ENCODE results near the gene STN1.

STN1 gene

DNA sequence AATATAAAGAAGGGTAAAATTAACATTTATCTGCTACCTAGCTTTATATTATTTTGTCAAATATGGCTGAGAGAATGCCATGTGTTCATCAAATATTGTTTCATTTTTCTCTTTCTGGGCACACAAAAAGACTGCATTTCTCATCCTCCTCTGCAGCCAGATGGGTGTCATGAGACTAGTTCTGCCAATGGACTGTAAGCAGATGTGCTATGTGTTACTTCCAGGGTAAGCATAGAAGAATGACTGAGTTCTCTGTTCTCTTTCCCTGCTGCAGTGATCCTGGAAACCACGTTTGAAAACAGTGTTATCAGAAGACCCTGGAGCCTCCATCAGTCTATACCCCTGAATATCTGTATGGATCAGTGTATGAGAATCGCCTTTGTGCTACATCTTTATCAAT lies 24.9 kb upstream of the STN1 start:
- no peak overlapping the region for H3K27ac ChIP-seq (ENCODE audit: low read depth, low read length)
- H3K4me1 ChIP-seq (ENCODE audit: insufficient read depth, low read length): no peaks in the 10 kb centered on the region
- H3K27me3 ChIP-seq (ENCODE audit: insufficient read depth, low read length): no peaks in the 10 kb centered on the region
- no peaks in the 10 kb centered on the region for H3K36me3 ChIP-seq (ENCODE audit: insufficient read depth, low read length)
- H3K4me3 ChIP-seq (ENCODE audit: low read length): no peak overlapping the region
- WGBS: 68% methylated on average over 2 of the region's 2 CpGs
- H3K9ac ChIP-seq (ENCODE audit: low read depth, low read length): no peak overlapping the region
- no peaks in the 10 kb centered on the region for H3K9me3 ChIP-seq (ENCODE audit: insufficient read depth, low read depth, low read length)

DNA sequence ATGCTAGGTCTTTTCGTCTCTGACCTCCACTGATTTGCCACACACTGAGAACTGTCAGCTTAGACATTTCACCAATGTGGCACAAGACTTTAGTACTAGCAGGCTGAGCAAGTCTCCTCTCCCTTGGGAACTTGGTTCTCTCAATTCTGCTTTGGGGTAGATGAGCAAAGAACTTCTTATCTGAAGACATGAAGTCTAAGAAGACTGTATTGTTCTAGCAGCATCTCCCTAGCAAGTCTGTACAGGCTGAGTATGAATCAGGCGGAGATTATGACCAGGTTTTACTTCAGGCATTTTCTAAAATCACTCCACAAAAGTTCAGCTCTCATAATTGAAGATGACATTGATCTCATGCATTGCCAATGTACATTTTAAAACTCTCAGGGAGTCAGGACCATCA lies 23.8 kb upstream of the STN1 start:
- Histone ChIP-seq H3K4me3 (ENCODE audit: low read length) (no peak overlapping the region), H3K27me3 (ENCODE audit: insufficient read depth, low read length) (no peaks in the 10 kb centered on the region), H3K36me3 (ENCODE audit: insufficient read depth, low read length) (no peaks in the 10 kb centered on the region), H3K9me3 (ENCODE audit: insufficient read depth, low read depth, low read length) (no peaks in the 10 kb centered on the region), H3K9ac (ENCODE audit: low read depth, low read length) (no peak overlapping the region), H3K4me1 (ENCODE audit: insufficient read depth, low read length) (no peaks in the 10 kb centered on the region), H3K27ac (ENCODE audit: low read depth, low read length) (no peak overlapping the region)
- 89% methylated on average over 2 of the region's 2 CpGs for WGBS

GRCh38 chr10:103939522-103939921 lies 21.5 kb upstream of the STN1 start:
- Histone ChIP-seq H3K9me3 (ENCODE audit: insufficient read depth, low read depth, low read length) (no peaks in the 10 kb centered on the region), H3K27me3 (ENCODE audit: insufficient read depth, low read length) (no peaks in the 10 kb centered on the region), H3K4me1 (ENCODE audit: insufficient read depth, low read length) (no peaks in the 10 kb centered on the region), H3K4me3 (ENCODE audit: low read length) (no peak overlapping the region), H3K9ac (ENCODE audit: low read depth, low read length) (no peak overlapping the region), H3K27ac (ENCODE audit: low read depth, low read length) (no peak overlapping the region), H3K36me3 (ENCODE audit: insufficient read depth, low read length) (no peaks in the 10 kb centered on the region)

DNA sequence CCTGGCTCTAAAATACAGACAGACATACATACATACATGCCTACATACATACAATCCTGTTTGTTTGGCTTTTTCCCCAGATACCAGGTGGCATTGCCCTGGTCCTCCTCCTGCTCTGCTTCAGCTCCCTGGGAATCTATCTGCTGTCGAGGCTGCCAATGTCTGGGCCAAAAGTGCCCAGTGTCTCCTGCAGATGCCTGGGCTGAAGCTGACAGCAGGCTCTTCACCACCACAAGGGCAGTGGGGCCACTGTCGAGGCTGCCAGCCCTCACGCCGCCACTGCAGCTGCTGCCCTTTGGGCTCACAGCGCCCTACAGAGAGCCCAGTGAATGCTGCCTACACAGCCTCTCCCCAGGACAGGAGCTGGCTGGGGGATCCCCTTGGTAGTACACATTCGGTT lies 18.0 kb upstream of the STN1 start:
- H3K4me1 ChIP-seq (ENCODE audit: insufficient read depth, low read length): no peaks in the 10 kb centered on the region
- H3K9me3 ChIP-seq (ENCODE audit: insufficient read depth, low read depth, low read length): no peaks in the 10 kb centered on the region
- no peak overlapping the region for H3K9ac ChIP-seq (ENCODE audit: low read depth, low read length)
- no peaks in the 10 kb centered on the region for H3K27me3 ChIP-seq (ENCODE audit: insufficient read depth, low read length)
- no peak overlapping the region for H3K27ac ChIP-seq (ENCODE audit: low read depth, low read length)
- H3K36me3 ChIP-seq (ENCODE audit: insufficient read depth, low read length): no peaks in the 10 kb centered on the region
- 89% methylated on average over 6 of the region's 6 CpGs for WGBS
- H3K4me3 ChIP-seq (ENCODE audit: low read length): no peak overlapping the region

GRCh38 chr10:103934308-103934707 lies 16.3 kb upstream of the STN1 start:
- WGBS: 84% methylated on average over 5 of the region's 6 CpGs
- Histone ChIP-seq H3K4me1 (ENCODE audit: insufficient read depth, low read length) (peaks cover 6% of the 10 kb centered on the region), H3K9ac (ENCODE audit: low read depth, low read length) (no peak overlapping the region), H3K9me3 (ENCODE audit: insufficient read depth, low read depth, low read length) (no peaks in the 10 kb centered on the region), H3K4me3 (ENCODE audit: low read length) (no peak overlapping the region), H3K27me3 (ENCODE audit: insufficient read depth, low read length) (no peaks in the 10 kb centered on the region), H3K27ac (ENCODE audit: low read depth, low read length) (no peak overlapping the region), H3K36me3 (ENCODE audit: insufficient read depth, low read length) (no peaks in the 10 kb centered on the region)

DNA sequence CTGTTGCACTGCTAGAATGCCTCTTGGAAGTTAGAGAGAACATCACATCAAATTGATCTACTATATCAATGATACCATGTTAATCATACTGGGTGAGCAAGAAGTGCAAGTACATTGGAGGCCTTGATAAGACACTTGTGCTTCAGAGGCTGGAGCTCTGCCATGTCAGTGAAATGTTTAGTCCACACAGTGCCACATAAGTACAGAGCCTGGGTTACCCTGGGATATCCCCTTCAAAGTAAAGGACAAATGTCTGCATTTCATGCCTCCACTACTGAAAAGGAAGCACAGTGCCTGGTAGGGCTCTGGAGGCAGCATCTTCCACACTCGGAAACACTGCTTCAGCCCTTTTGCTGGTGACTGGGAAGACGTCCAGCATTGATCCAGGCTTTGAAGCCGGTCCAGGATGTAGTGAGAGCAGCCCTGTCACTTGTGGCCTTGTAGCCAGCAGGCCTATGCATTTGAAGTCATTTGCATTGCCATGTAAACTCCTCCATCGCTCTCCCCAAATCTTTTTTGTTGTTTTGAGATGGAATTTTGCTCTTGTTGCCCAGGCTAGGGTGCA lies 15.7 kb upstream of the STN1 start:
- no peak overlapping the region for H3K4me3 ChIP-seq (ENCODE audit: low read length)
- no peak overlapping the region for H3K27ac ChIP-seq (ENCODE audit: low read depth, low read length)
- H3K9me3 ChIP-seq (ENCODE audit: insufficient read depth, low read depth, low read length): no peaks in the 10 kb centered on the region
- H3K9ac ChIP-seq (ENCODE audit: low read depth, low read length): no peak overlapping the region
- peaks cover 12% of the 10 kb centered on the region for H3K4me1 ChIP-seq (ENCODE audit: insufficient read depth, low read length)
- WGBS: 84% methylated on average over 4 of the region's 4 CpGs
- H3K36me3 ChIP-seq (ENCODE audit: insufficient read depth, low read length): no peaks in the 10 kb centered on the region
- H3K27me3 ChIP-seq (ENCODE audit: insufficient read depth, low read length): no peaks in the 10 kb centered on the region

DNA sequence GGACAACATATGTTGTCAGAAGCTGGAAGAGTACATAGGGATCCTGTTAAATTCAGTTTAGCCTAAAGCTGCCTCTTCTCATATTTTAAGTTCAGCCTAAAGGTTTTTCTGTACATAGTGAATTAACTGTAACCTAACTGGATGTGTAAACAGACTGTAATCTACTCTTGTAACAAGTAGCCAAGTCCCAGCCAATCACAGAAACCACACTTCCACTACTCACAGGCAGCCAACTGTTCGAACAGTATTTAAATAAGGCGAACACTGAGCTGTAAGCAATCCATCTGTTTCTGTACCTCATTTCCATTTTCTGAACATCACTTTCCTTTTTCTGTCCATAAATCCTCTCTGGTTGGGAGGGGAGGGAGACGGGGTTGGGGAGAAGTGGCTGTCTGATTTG lies 15.0 kb upstream of the STN1 start:
- no peaks in the 10 kb centered on the region for H3K36me3 ChIP-seq (ENCODE audit: insufficient read depth, low read length)
- no peak overlapping the region for H3K27ac ChIP-seq (ENCODE audit: low read depth, low read length)
- 85% methylated on average over 2 of the region's 3 CpGs for WGBS
- peaks cover 12% of the 10 kb centered on the region for H3K4me1 ChIP-seq (ENCODE audit: insufficient read depth, low read length)
- H3K4me3 ChIP-seq (ENCODE audit: low read length): no peak overlapping the region
- no peaks in the 10 kb centered on the region for H3K9me3 ChIP-seq (ENCODE audit: insufficient read depth, low read depth, low read length)
- H3K27me3 ChIP-seq (ENCODE audit: insufficient read depth, low read length): no peaks in the 10 kb centered on the region
- no peak overlapping the region for H3K9ac ChIP-seq (ENCODE audit: low read depth, low read length)

- H3K36me3 ChIP-seq (ENCODE audit: insufficient read depth, low read length): no peaks in the 10 kb centered on the region
- H3K9ac ChIP-seq (ENCODE audit: low read depth, low read length): no peak overlapping the region
- WGBS: 94% methylated on average over 7 of the region's 7 CpGs
- H3K4me1 ChIP-seq (ENCODE audit: insufficient read depth, low read length): peaks cover 12% of the 10 kb centered on the region
- H3K27ac ChIP-seq (ENCODE audit: low read depth, low read length): no peak overlapping the region
- no peak overlapping the region for H3K4me3 ChIP-seq (ENCODE audit: low read length)
- no peaks in the 10 kb centered on the region for H3K9me3 ChIP-seq (ENCODE audit: insufficient read depth, low read depth, low read length)
- H3K27me3 ChIP-seq (ENCODE audit: insufficient read depth, low read length): no peaks in the 10 kb centered on the region
Measured at GRCh38 chr10:103932271-103932670, 14.3 kb upstream of the STN1 start.

GRCh38 chr10:103931603-103932002 lies 13.6 kb upstream of the STN1 start:
- Histone ChIP-seq H3K27ac (ENCODE audit: low read depth, low read length) (no peak overlapping the region), H3K4me3 (ENCODE audit: low read length) (no peak overlapping the region), H3K9ac (ENCODE audit: low read depth, low read length) (no peak overlapping the region), H3K4me1 (ENCODE audit: insufficient read depth, low read length) (peaks cover 12% of the 10 kb centered on the region), H3K36me3 (ENCODE audit: insufficient read depth, low read length) (no peaks in the 10 kb centered on the region), H3K9me3 (ENCODE audit: insufficient read depth, low read depth, low read length) (no peaks in the 10 kb centered on the region), H3K27me3 (ENCODE audit: insufficient read depth, low read length) (no peaks in the 10 kb centered on the region)
- 93% methylated on average over 2 of the region's 2 CpGs for WGBS

GRCh38 chr10:103930881-103931280 lies 12.9 kb upstream of the STN1 start:
- peaks cover 12% of the 10 kb centered on the region for H3K4me1 ChIP-seq (ENCODE audit: insufficient read depth, low read length)
- no peaks in the 10 kb centered on the region for H3K27me3 ChIP-seq (ENCODE audit: insufficient read depth, low read length)
- no peaks in the 10 kb centered on the region for H3K36me3 ChIP-seq (ENCODE audit: insufficient read depth, low read length)
- no peak overlapping the region for H3K27ac ChIP-seq (ENCODE audit: low read depth, low read length)
- H3K9me3 ChIP-seq (ENCODE audit: insufficient read depth, low read depth, low read length): no peaks in the 10 kb centered on the region
- no peak overlapping the region for H3K4me3 ChIP-seq (ENCODE audit: low read length)
- H3K9ac ChIP-seq (ENCODE audit: low read depth, low read length): no peak overlapping the region
- 94% methylated on average over 5 of the region's 6 CpGs for WGBS

DNA sequence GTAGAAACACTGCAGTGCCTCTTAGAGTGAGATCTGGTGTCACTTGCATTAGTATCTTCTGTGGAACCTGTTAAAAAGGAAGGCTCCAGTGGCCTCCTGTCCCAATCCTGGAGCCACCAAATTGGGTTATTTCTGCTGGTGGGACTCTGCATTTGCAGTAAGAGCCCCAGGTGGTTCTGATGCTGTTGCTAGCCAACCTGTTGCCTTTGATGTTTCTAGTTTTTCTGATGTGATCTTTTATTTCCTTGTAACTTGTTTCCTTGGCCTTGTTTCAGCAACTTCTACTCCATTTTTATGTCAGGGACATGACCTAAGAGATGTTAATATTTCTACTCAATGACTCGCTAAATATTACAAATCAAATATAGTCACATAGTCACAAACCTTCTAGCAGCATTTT lies 12.5 kb upstream of the STN1 start:
- no peak overlapping the region for H3K27ac ChIP-seq (ENCODE audit: low read depth, low read length)
- H3K4me3 ChIP-seq (ENCODE audit: low read length): no peak overlapping the region
- no peak overlapping the region for H3K9ac ChIP-seq (ENCODE audit: low read depth, low read length)
- 100% methylated on average over 1 of the region's 1 CpG for WGBS
- H3K27me3 ChIP-seq (ENCODE audit: insufficient read depth, low read length): no peaks in the 10 kb centered on the region
- H3K4me1 ChIP-seq (ENCODE audit: insufficient read depth, low read length): peaks cover 12% of the 10 kb centered on the region
- no peaks in the 10 kb centered on the region for H3K36me3 ChIP-seq (ENCODE audit: insufficient read depth, low read length)
- no peaks in the 10 kb centered on the region for H3K9me3 ChIP-seq (ENCODE audit: insufficient read depth, low read depth, low read length)

DNA sequence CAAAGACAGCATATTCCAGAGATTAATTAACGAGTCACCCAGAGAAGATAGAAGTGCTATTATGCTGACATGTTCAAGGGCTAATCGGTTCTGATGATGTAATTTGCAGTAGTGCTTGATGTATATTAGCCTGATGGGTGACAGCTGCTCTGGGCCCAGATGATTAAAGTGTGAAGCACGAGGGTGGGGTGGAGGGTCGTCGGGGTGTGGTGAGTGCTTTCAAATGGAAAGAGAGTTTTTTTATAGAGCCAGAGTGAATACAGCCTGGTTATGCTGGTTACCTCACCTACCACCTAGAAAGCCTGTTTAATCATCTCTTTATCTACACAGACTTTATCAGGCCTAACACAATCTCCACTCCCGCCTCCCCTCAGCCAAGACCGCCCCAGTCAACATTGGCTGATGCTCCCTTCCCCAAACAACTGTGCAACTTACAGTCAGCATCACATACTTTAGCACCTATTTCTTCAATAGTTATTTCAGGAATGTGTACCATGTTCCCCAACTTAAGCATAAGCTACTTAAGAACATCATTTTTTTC lies 11.5 kb upstream of the STN1 start:
- 49% methylated on average over 7 of the region's 7 CpGs for WGBS
- H3K4me3 ChIP-seq (ENCODE audit: low read length): no peak overlapping the region
- H3K9ac ChIP-seq (ENCODE audit: low read depth, low read length): no peak overlapping the region

More for the DNA sequence above, 11.5 kb upstream of the STN1 start:
- Histone ChIP-seq H3K4me1 (ENCODE audit: insufficient read depth, low read length) (peaks cover 12% of the 10 kb centered on the region), H3K27ac (ENCODE audit: low read depth, low read length) (no peak overlapping the region), H3K36me3 (ENCODE audit: insufficient read depth, low read length) (no peaks in the 10 kb centered on the region), H3K27me3 (ENCODE audit: insufficient read depth, low read length) (no peaks in the 10 kb centered on the region), H3K9me3 (ENCODE audit: insufficient read depth, low read depth, low read length) (no peaks in the 10 kb centered on the region)
